Measurements from ENCODE around the gene PHYHD1. TPM values are rescaled to one million over a fixed set of nuclear protein-coding genes. Genes with fewer than 3 reads are reported as not detected.
A peak's percentile ranks its signal among the peaks of the same experiment; 100 is the strongest.

Gene PHYHD1
- total and polyA plus RNA-seq, 2 of the 13 experiments (the other 11 are each of a cell fraction or from before 2014, with no cell fraction given), result 10.6 to 25.3 TPM

DNA sequence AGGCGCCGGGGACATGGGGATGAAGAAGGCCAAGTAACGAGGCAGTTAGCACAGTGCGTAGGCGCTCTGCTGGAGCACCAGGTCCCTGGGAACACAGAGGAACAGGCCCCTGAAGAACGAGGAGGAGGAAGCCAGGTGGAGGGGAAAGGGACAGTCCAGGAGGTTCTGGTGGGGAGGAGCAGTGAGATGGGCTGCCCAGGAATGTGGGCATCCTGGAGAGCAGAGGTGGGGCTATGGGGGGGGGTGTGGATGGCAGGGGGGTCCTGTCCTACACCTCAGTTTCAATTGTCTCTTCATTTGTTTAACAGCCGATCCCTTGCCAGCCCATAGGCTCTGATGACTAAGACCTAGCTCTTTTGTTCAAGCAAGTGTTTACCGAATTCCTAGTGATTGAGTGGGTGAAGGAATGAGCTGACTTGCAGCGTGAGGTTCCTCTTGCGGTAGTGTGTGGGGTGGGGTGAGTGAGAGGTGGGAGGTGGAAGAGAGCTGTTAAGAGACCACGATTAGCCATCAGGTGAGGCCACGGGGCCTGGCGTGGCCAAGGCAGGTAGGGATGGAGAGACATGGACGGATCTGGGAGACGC lies 8.4 kb upstream of the PHYHD1 start (continued):
- TF ChIP-seq, protein P1, sequence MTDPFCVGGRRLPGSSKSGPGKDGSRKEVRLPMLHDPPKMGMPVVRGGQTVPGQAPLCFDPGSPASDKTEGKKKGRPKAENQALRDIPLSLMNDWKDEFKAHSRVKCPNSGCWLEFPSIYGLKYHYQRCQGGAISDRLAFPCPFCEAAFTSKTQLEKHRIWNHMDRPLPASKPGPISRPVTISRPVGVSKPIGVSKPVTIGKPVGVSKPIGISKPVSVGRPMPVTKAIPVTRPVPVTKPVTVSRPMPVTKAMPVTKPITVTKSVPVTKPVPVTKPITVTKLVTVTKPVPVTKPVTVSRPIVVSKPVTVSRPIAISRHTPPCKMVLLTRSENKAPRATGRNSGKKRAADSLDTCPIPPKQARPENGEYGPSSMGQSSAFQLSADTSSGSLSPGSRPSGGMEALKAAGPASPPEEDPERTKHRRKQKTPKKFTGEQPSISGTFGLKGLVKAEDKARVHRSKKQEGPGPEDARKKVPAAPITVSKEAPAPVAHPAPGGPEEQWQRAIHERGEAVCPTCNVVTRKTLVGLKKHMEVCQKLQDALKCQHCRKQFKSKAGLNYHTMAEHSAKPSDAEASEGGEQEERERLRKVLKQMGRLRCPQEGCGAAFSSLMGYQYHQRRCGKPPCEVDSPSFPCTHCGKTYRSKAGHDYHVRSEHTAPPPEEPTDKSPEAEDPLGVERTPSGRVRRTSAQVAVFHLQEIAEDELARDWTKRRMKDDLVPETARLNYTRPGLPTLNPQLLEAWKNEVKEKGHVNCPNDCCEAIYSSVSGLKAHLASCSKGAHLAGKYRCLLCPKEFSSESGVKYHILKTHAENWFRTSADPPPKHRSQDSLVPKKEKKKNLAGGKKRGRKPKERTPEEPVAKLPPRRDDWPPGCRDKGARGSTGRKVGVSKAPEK (CRISPR knock-in tag; IDR thresholded peaks at IDR 0.05; ENCODE audit: borderline replicate concordance), result 0 out of 2 replicates have a peak, but pooled peaks have one; percentile 29
- TF ChIP-seq LCORL (IDR thresholded peaks at IDR 0.05), result no peak
- TF ChIP-seq LCORL (CRISPR knock-in tag; IDR thresholded peaks at IDR 0.05), result no peak
- TF ChIP-seq TFDP2 (CRISPR knock-in tag; IDR thresholded peaks at IDR 0.05), result no peak
- no peak for TF ChIP-seq ARNTL (CRISPR knock-in tag; IDR thresholded peaks at IDR 0.05)
- TF ChIP-seq MIER3 (CRISPR knock-in tag; IDR thresholded peaks at IDR 0.05; ENCODE audit: borderline replicate concordance), result 0 out of 2 replicates have a peak, but pooled peaks have one; percentile 16
- TF ChIP-seq JUN (CRISPR knock-in tag; IDR thresholded peaks at IDR 0.05), result peak; percentile 23; the same call in 1 of the 2 replicates
- TF ChIP-seq, protein P2, sequence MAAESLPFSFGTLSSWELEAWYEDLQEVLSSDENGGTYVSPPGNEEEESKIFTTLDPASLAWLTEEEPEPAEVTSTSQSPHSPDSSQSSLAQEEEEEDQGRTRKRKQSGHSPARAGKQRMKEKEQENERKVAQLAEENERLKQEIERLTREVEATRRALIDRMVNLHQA (CRISPR knock-in tag; IDR thresholded peaks at IDR 0.05), result no peak
- peak; percentile 56 for TF ChIP-seq ARID5B (CRISPR knock-in tag; IDR thresholded peaks at IDR 0.05)
- peak; percentile 16; the same call in 1 of the 2 replicates for TF ChIP-seq FOXP4 (CRISPR knock-in tag; IDR thresholded peaks at IDR 0.05)
- TF ChIP-seq, protein P3, sequence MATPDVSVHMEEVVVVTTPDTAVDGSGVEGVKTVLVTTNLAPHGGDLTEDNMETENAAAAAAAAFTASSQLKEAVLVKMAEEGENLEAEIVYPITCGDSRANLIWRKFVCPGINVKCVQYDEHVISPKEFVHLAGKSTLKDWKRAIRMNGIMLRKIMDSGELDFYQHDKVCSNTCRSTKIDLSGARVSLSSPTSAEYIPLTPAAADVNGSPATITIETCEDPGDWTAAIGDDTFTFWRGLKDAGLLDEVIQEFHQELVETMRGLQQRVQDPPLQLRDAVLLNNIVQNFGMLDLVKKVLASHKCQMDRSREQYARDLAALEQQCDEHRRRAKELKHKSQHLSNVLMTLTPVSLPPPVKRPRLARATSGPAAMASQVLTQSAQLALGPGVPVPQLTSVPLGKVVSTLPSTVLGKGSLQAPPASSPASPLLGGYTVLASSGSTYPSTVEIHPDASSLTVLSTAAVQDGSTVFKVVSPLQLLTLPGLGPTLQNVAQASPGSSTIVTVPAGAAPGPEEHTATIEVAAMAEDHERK (CRISPR knock-in tag; IDR thresholded peaks at IDR 0.05; ENCODE audit: low read depth), result no peak
- TF ChIP-seq THAP11 (CRISPR knock-in tag; IDR thresholded peaks at IDR 0.05), result no peak
- peak; percentile 86 for TF ChIP-seq SOX13 (IDR thresholded peaks at IDR 0.05)
- TF ChIP-seq SOX13 (CRISPR knock-in tag; conservative IDR thresholded peaks at IDR 0.05 in 1 of 2, IDR thresholded peaks at IDR 0.05 in 1 of 2), result peak in 1 of 2 experiments; percentile 95; a peak in 2 of 4 replicates
- TF ChIP-seq, protein P4, sequence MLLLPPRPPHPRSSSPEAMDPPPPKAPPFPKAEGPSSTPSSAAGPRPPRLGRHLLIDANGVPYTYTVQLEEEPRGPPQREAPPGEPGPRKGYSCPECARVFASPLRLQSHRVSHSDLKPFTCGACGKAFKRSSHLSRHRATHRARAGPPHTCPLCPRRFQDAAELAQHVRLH (CRISPR knock-in tag; IDR thresholded peaks at IDR 0.05; ENCODE audit: borderline replicate concordance, low read depth), result no peak
- TF ChIP-seq PAX8 (CRISPR knock-in tag; IDR thresholded peaks at IDR 0.05; ENCODE audit: borderline replicate concordance), result no peak
